OCI-M2 (cell line): ENCODE measurements around the gene FKBP9.
"Not testable (repeated sequence)": the region's sequence is repeated elsewhere in the genome, so short reads cannot be mapped to it uniquely, and the experiment has no call there.

Source experiments
- DNase-seq: peaks from one replicate; lab custom pipeline; 2025; ENCODE audit not compliant: unreplicated experiment; lab: John Stamatoyannopoulos, UW

FKBP9 gene

GRCh38 chr7:32948202-32948601, 9.0 kb upstream of the FKBP9 start:
- DNase-seq: no peak

DNA sequence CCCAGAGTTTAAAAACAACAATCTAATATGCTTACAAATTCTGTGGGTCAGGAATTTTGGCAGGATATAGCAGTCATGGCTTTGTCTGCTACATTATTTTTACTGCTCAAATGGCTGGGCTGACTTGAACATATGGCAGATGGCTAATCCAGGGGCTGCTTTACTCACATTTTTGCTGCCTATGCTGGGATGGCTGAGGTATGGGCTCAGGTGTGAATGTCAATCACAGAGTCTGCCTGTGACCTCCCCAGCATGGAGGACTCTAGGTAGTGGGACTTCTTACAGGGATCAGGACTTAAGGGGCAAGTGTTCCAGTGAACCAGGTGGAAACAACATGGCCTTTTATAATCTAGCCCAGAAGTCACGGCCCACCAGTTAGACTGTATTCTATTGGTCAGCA, 4.4 kb upstream of the FKBP9 start:
- DNase-seq: no peak

GRCh38 chr7:32958046-32959025, 1.1 kb downstream of the FKBP9 start:
- no peak for DNase-seq

DNA sequence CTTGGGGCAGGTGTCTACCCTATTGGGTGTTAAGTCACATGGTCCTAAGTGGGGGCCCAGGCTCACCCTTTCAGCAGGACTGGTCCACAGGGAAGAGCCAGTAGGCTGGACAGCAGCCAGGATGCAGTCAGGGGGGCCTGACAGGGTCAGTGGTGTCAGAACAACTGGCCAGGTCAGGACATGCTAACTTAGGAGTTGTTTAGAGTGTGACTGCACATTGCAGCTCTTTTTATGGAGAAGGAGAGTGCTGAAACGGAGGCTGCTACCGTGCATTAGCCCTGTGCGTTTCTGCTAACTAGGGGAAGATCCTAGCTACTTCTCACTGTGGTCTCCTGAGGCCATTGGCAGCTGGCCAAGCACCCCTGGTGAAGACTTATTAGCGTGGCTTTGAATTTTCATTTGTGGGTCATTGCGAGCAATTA, 6.7 kb downstream of the FKBP9 start:
- not testable (repeated sequence) for DNase-seq

DNA sequence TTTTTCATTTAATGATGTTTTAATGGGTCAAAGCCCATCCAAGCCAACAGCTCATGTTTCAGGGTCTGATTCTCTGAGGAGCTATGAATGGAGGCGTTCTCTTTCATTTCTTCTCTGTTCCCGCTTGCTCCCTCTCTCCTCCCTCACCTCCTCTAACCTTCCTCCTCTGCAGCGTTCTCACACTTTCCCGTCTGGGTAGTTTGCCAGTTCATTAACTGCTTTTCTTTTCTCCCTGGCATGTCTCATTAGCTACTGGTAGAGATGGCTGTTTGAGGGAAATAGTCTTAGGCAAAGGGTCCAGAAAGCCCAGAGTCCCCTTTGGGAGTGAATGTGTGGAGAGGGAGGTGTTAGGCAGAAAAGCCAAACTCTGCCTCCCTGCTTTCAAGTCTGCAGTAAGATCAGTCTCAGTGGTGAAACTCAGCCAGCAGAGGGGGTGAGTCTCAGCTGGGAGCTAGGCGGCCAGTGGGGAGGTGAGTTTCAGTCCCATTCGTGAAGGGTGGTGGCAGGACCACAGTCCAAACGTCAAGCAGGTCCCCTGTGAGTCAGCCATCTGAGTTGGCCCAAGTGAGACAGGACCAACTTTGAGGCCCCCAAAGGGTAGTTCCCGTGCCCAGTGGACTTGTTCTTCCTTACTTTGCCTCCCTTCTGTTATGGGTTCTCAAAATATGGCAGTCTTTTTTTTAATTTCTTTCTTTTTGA, 7.4 kb downstream of the FKBP9 start:
- not testable (repeated sequence) for DNase-seq

DNA sequence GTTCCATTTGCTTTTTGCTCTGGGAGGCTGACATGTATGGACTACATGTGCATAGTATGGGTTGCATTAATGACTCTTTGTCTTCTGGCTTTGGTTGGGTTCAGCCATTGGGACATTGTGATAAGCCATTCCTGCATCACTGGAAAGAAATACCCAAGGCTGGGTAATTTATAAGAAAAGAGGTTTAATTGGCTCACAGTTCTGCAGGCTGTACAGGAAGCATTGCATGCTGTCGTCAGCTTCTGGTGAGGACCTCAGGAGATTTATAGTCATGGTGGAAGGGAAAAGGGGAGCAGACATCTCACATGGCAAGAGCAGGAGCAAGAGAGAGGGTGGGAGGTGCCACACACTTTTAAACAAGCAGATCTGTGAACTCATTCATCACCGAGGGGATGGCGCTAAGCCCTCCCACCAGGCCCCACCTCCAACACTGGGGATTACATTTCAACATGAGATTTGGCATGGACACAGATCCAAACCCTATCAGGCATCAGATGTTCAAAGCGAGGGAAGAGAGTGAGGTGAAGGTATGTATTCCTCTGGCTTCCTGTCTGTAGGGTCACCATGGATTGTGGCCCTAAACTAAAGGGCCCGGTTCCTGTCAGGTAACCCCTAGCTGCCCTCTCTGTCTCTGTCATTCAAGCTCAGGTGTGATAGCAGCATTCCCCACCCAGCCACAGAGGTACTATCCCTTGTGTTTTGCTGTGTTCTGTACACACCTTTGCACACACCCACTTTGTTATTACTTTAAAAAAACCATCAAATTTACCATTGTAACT, 9.4 kb downstream of the FKBP9 start:
- DNase-seq: not testable (repeated sequence)

- DNase-seq: not testable (repeated sequence)
Observed at GRCh38 chr7:32967268-32967582, 10.0 kb downstream of the FKBP9 start.

GRCh38 chr7:32971967-32972366, 14.7 kb downstream of the FKBP9 start:
- DNase-seq: not testable (repeated sequence)

DNA sequence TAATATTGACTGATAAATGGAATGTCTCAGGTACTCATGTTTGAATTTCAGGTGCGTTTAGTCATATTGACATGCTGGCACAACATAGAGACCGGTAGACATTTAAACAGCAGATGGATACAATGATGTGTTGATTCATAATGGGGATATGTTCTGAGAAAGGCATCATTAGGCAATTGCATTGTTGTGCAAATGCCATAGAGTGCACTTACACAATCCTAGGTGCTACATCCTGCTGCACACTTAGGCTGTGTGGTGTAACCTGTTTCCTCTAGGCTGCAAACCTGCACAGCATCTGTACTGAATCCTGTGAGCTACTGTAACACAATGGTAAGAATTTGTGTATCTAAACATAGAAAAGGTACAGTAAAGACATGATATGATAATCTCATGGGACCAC, 19.9 kb downstream of the FKBP9 start:
- not testable (repeated sequence) for DNase-seq

- not testable (repeated sequence) for DNase-seq
Observed at GRCh38 chr7:32979246-32979645, 22.0 kb downstream of the FKBP9 start.

GRCh38 chr7:32979902-32980301, 22.7 kb downstream of the FKBP9 start:
- not testable (repeated sequence) for DNase-seq

DNA sequence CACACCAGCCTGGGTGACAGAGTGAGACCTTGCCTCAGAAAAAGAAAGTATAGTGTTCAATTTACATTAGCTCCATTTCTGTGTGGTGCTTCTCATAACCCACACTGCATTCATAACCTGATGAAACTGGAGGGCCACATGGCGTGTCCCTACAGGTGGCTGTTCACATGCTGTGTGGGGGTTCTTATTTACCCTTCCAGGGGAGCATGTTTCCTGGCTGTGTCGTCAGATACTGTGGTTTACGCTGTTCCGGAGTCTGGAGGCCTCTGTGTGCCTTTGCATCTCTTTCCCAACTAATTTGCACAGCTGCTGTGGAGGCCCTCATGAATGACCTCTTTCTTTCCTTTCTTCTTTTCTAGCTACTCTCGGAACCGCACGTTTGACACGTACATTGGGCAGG, 30.9 kb downstream of the FKBP9 start:
- DNase-seq: not testable (repeated sequence)

DNA sequence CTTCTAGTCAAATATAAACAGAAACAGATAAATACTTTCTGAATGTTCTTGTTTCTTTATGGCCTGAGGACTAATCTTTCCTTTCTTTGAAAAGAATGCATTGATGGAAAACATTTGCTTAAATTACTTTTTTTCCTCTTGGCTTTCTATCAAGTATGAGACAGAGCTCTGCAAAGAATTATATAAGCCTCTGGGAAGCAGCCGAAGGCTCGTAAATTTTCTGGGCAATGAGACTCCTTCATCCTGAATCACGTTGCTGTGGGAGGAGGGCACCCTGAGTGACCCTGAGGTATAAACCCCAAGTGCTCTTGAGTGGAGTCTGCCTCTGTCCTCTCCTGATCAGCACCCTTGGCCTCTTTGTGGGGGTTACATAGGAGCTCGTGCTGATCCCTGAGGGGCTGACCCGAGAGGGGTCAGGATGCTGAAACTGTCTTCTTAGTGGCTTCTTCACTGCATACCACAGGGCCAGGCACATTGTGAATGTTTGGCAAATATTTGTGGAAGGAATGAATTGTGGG, 33.9 kb downstream of the FKBP9 start:
- DNase-seq: not testable (repeated sequence)

DNA sequence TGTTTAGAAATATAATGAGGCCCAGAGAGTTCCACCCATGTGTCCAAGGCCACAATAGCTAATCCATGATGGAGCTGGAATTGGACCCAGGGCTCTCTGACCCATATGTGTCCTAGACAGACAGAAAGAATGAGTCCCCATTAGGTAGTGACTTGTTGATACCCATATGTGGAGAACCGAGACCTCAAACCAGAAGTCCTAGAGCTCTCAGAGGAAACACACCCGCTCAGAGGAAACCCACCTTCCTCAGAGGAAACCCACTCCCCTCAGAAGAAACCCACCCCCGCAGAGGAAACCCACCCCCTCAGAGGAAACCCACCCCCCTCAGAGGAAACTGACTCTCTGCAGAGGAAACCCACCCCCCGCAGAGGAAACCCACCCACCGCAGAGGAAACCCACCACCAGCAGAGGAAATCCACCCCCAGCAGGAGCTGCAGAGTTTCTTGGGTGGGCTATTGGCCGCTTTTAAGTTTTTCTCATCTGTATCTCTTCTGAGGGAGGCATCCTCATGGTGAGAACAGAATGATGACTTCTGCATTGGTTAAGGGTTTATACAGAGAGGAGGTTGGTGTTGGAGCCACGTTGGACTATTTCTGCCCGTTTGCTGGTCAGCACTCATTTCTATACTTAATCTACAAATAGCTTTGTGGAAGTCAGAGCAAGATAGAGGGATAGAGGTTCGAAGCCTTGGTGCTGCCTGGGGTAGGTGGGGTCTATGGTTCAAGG, 34.9 kb downstream of the FKBP9 start:
- not testable (repeated sequence) for DNase-seq

DNA sequence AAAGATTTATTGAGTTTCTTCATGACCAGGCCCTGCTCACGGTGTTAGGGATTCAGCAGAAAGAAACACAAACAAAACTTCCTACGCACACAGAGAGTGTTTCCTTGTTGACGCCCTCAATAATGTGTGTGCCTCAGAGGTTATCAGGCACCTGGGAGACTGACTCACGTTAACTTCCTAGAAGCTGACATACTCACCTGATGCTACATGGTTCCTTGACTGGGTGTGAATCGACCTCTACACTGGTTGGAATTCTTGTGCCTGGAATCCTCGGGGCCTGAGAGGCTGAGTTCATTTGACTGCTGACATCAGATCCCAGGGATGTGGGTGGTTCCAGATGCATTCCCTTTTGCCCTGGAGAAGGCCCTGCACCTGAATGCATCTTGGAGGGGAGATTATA, 35.5 kb downstream of the FKBP9 start:
- not testable (repeated sequence) for DNase-seq

DNA sequence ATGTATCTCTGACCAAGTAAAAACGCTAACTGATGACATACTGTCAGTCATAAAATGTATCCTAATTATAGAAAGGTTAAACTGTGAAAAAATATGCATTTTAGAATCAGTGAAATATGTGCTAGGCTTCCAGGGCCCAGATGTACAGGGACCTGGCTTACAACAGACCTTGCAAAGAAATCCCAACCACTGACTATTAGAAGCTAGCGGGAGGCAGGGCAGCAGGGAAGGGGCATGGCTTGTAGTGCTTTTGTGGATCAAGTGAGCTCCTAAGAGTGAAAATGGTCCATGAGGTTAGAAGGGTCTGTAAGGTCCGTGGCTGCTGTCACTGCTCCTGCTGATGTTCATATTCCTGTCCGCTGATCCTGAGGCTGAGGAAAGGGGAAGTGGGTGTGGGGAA, 40.7 kb downstream of the FKBP9 start:
- DNase-seq: not testable (repeated sequence)

DNA sequence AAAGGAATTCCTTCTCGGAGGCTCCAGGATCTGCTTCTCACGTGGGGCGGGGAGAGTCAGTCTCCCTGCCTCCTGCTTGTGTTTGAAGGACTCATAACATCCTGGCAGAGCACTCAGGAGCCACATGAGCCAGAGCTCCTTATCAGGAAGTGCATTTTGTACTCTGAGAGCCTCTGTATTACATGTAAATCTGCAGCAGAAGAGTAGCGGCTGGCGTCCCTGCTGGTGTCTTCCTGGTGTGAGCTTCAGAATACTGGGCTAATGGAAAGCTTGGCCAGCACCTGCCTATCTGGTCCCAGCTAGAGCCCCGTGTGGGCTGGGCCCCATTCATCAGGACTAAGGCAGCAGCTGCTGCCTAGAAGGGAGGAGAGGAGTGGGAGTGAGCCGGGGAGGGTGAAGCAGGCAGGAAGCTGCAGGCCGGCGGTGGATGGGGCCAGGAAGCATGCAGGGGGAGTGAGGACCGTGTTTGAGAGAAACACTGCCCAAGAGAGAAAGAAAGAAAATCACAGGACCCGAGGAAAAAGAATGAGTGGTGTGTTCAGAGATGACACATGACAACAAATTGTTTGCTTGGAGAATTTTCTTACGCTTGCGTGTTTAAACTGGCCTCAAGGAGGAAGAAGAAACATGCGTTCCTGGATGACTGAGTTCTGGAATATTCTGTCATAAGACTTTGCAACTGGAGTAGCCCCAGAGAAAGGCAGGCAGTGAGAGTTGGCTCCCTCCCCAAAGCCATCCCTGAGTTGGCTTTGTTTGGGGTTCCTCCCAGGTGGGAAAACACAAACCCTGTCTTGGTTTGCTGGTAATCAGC, 41.3 kb downstream of the FKBP9 start:
- peak; percentile 2 for DNase-seq

GRCh38 chr7:32999380-32999779, 42.1 kb downstream of the FKBP9 start:
- DNase-seq: not testable (repeated sequence)

DNA sequence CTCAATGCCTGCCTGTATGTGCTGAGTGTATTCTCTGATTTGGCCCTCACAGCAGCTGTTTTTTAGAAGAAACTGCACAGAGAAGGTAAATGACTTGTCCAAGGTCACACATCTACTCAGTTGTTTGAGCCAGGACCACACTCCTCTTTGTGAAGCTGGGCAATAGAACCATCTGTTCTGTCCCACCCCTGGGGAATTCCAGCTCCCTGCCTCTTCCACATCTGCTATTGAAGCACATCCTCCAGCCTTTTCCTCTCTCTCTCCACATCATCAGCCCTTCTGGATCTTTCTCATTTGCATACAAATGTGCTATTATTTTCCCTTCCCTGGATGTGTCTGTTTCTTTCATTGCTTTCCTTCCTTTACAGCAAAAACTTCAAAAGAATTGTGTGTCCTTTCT, 45.9 kb downstream of the FKBP9 start:
- DNase-seq: not testable (repeated sequence)
